CD4-positive, alpha-beta T cell (primary cell): Measurements from ENCODE around the gene BPIFB1. TPM values are rescaled to one million over a fixed set of nuclear protein-coding genes. Genes with fewer than 3 reads are reported as not detected.

Experiments
- ATAC-seq: fragments of 200-7000 bp; cut with Tn5 transposase; one replicate; pipeline ENCODE4 v1.10.0; 2022; ENCODE audit warnings: mild to moderate bottlenecking; ENCODE audit not compliant: poor library complexity
- CTCF ChIA-PET: fragments of 350-600 bp; sonication (Branson Sonifier 250); formaldehyde crosslinking; loops from one replicate; lab custom pipeline; 2021; ENCODE audit warnings: antibody characterized with exemption, inconsistent platforms; lab: Charles Lee
- POLR2A ChIA-PET: fragments of 350-600 bp; sonication (Branson Sonifier 250); formaldehyde crosslinking; loops from one replicate; lab custom pipeline; 2021; ENCODE audit warnings: antibody characterized with exemption, inconsistent platforms; lab: Charles Lee
- DNase-seq, 14 experiments: peaks; one replicate each; pipeline ENCODE4 v3.0.0-alpha.2; 2013 to 2020; ENCODE audit warnings: mixed read lengths in 2 of 14
- H3K27ac ChIP-seq, 2 donors: one replicate each; pipeline versions ENCODE4 v1.5.1 to v1.7.0; 2013; ENCODE audit warnings: low read length in 2 of 2, low read depth in 1 of 2, mild to moderate bottlenecking in 1 of 2
- H3K27me3 ChIP-seq, 2 experiments: 1 replicate in 1 of 2; 2 replicates in 1 of 2; pipeline versions ENCODE4 v1.6.1 to v1.7.0; 2013; ENCODE audit warnings: low read length in 2 of 2, control low read depth in 1 of 2, mild to moderate bottlenecking in 1 of 2, moderate library complexity in 1 of 2; ENCODE audit not compliant: insufficient read depth in 2 of 2, control insufficient read depth in 1 of 2
- H3K36me3 ChIP-seq: one replicate; pipeline ENCODE4 v1.6.1; 2013; ENCODE audit warnings: low read length, control low read depth; ENCODE audit not compliant: insufficient read depth
- H3K4me1 ChIP-seq: one replicate; pipeline ENCODE4 v1.6.1; 2013; ENCODE audit warnings: low read length, control low read depth; ENCODE audit not compliant: insufficient read depth
- H3K4me3 ChIP-seq: one replicate; pipeline ENCODE4 v1.5.1; 2013; ENCODE audit warnings: mild to moderate bottlenecking, low read length, moderate library complexity
- H3K9me3 ChIP-seq, 2 experiments: 1 replicate in 1 of 2; 2 replicates in 1 of 2; pipeline versions ENCODE4 v1.6.1 to v1.7.0; 2013; ENCODE audit warnings: low read length in 2 of 2, mild to moderate bottlenecking in 2 of 2, control low read depth in 1 of 2, moderate library complexity in 1 of 2; ENCODE audit not compliant: control insufficient read depth in 1 of 2, insufficient read depth in 1 of 2
- H3K27ac Mint-ChIP-seq: one replicate; pipeline ENCODE4 v1.8.0; 2020; ENCODE audit warnings: mixed read lengths
- H3K27me3 Mint-ChIP-seq: one replicate; pipeline ENCODE4 v1.8.0; 2021; ENCODE audit warnings: mixed read lengths
- H3K36me3 Mint-ChIP-seq: one replicate; pipeline ENCODE4 v1.8.0; 2021; ENCODE audit warnings: low read depth, mixed read lengths
- H3K4me1 Mint-ChIP-seq: one replicate; pipeline ENCODE4 v1.8.0; 2021; ENCODE audit warnings: low read depth, mixed read lengths
- H3K4me3 Mint-ChIP-seq: one replicate; pipeline ENCODE4 v1.8.0; 2020; ENCODE audit warnings: mild to moderate bottlenecking, mixed read lengths
- H3K9me3 Mint-ChIP-seq: one replicate; pipeline ENCODE4 v1.8.0; 2020; ENCODE audit warnings: mixed read lengths
- CTCF ChIP-seq: fragments of 200-600 bp; IDR thresholded peaks from one replicate; pipeline ENCODE4 v1.8.0; 2022; ENCODE audit warnings: antibody characterized with exemption, mild to moderate bottlenecking
- intact Hi-C, 2 experiments: fragments of 100-400 bp; cut with DNase I in 1 of 2; cut with micrococcal nuclease in 1 of 2; formaldehyde crosslinking; loops; one replicate each; pipeline versions ENCODE4 v1.15.1 to v1.9.0; 2023 to 2025; cut with DNase I, micrococcal nuclease
- total RNA-seq, 174 experiments: library from RNA in 2 of 174; stranded (reverse) in 2 of 174; gene quantifications; one replicate each; pipeline ENCODE4 v1.2.3 and lab custom pipeline; 2021 to 2026

The BPIFB1 gene
- total RNA-seq, 2 experiments from 2014 or later = not detected

- ATAC-seq (no peak), DNase-seq (no peak)
- H3K36me3 Mint-ChIP-seq = no peaks in the 10 kb centered on the region
- CTCF ChIA-PET = no interaction called here
- H3K9me3 Mint-ChIP-seq = no peaks in the 10 kb centered on the region
- H3K27me3 Mint-ChIP-seq = no peaks in the 10 kb centered on the region
- no peak overlapping the region for H3K4me3 Mint-ChIP-seq
- Histone ChIP-seq H3K4me3 (no peak overlapping the region), H3K4me1 (no peaks in the 10 kb centered on the region), H3K27me3 (no peaks in the 10 kb centered on the region), H3K36me3 (no peaks in the 10 kb centered on the region), H3K9me3 (no peaks in the 10 kb centered on the region), H3K27ac (no peak overlapping the region)
- no peak overlapping the region for H3K27ac Mint-ChIP-seq
- POLR2A ChIA-PET = no interaction called here
- no peak for TF ChIP-seq CTCF
- H3K4me1 Mint-ChIP-seq = no peaks in the 10 kb centered on the region
- intact Hi-C loops = no loop called here
Observed at GRCh38 chr20:33310327-33310899, 27.4 kb downstream of the BPIFB1 start.

- Mint-ChIP-seq H3K36me3 (no peaks in the 10 kb centered on the region), H3K27ac (no peak overlapping the region), H3K4me1 (no peaks in the 10 kb centered on the region), H3K27me3 (no peaks in the 10 kb centered on the region), H3K9me3 (no peaks in the 10 kb centered on the region), H3K4me3 (no peak overlapping the region)
- Histone ChIP-seq H3K36me3 (no peaks in the 10 kb centered on the region), H3K27ac (no peak overlapping the region), H3K4me3 (no peak overlapping the region), H3K27me3 (no peaks in the 10 kb centered on the region), H3K4me1 (no peaks in the 10 kb centered on the region), H3K9me3 (no peaks in the 10 kb centered on the region)
- intact Hi-C loops = no loop called here
- ChIA-PET POLR2A (no interaction called here), CTCF (no interaction called here)
- no peak for TF ChIP-seq CTCF
- ATAC-seq (no peak), DNase-seq (no peak)
Observed at GRCh38 chr20:33311011-33311410, 28.0 kb downstream of the BPIFB1 start.

GRCh38 chr20:33311996-33312395 lies 29.0 kb downstream of the BPIFB1 start:
- no peak overlapping the region for H3K27ac Mint-ChIP-seq
- ChIA-PET POLR2A (no interaction called here), CTCF (no interaction called here)
- Histone ChIP-seq H3K9me3 (no peaks in the 10 kb centered on the region), H3K27ac (no peak overlapping the region), H3K27me3 (no peaks in the 10 kb centered on the region), H3K36me3 (no peaks in the 10 kb centered on the region), H3K4me3 (no peak overlapping the region), H3K4me1 (no peaks in the 10 kb centered on the region)
- no peaks in the 10 kb centered on the region for H3K9me3 Mint-ChIP-seq
- no peaks in the 10 kb centered on the region for H3K4me1 Mint-ChIP-seq
- ATAC-seq = no peak
- H3K36me3 Mint-ChIP-seq = no peaks in the 10 kb centered on the region
- no peak for TF ChIP-seq CTCF
- intact Hi-C loops = no loop called here
- H3K27me3 Mint-ChIP-seq = no peaks in the 10 kb centered on the region
- DNase-seq = no peak
- no peak overlapping the region for H3K4me3 Mint-ChIP-seq
